ENCODE results near the gene IL4.

GRCh38 chr5:132668706-132669454 lies 4.9 kb upstream of the IL4 start:
- TF ChIP-seq GTF3C2 (IDR thresholded peaks at IDR 0.05; ENCODE audit: borderline replicate concordance, extremely low read depth, insufficient read length) (no peak), ZBTB12 (CRISPR knock-in tag; IDR thresholded peaks at IDR 0.05) (no peak), CREB1 (IDR thresholded peaks at IDR 0.05) (no peak), CREB1 (CRISPR knock-in tag; IDR thresholded peaks at IDR 0.05) (no peak), NRF1 (conservative IDR thresholded peaks at IDR 0.05 in 1 of 2, IDR thresholded peaks at IDR 0.05 in 1 of 2) (no peak), CC2D1A (IDR thresholded peaks at IDR 0.05) (no peak), POLR2AphosphoS5 (IDR thresholded peaks at IDR 0.05; ENCODE audit: control insufficient read depth, insufficient read depth, low read depth, low read length) (no peak), MNT (conservative IDR thresholded peaks at IDR 0.05) (no peak)

Data from K562 (cell line).